ENCODE measurements around the gene AIFM2. TPM values are rescaled to one million over a fixed set of nuclear protein-coding genes. Genes with fewer than 3 reads are reported as not detected.

Gene AIFM2
- total and polyA plus RNA-seq, 2 donors (not counting 1 experiment from before 2014, with no cell fraction given), result 11.1 to 15.5 TPM

GRCh38 chr10:70176441-70176840, 43.8 kb upstream of the AIFM2 start:
- no peaks in the 10 kb centered on the region for H3K36me3 ChIP-seq (ENCODE audit: control insufficient read depth, insufficient read depth, low read length)
- H2AFZ ChIP-seq (ENCODE audit: low read length), result no peak overlapping the region
- no peaks in the 10 kb centered on the region for H3K27me3 ChIP-seq (ENCODE audit: control insufficient read depth, insufficient read depth, low read length)
- H3K4me2 ChIP-seq (ENCODE audit: extremely low read depth, insufficient read depth, low read length), result no peak overlapping the region
- TF ChIP-seq CTCF (conservative IDR thresholded peaks at IDR 0.05 in 1 of 2, IDR thresholded peaks at IDR 0.05 in 1 of 2; ENCODE audit: low read depth in 1 of 2, low read length in 2 of 2), result no peak
- TF ChIP-seq EZH2 (IDR thresholded peaks at IDR 0.05; ENCODE audit: low read length, missing control alignments), result no peak
- H4K20me1 ChIP-seq (ENCODE audit: control insufficient read depth, extremely low read depth, insufficient read depth, low read length), result no peaks in the 10 kb centered on the region
- no peaks in the 10 kb centered on the region for H3K9me3 ChIP-seq (ENCODE audit: control insufficient read depth, insufficient read depth, low read depth, low read length)
- no peaks in the 10 kb centered on the region for H3K4me1 ChIP-seq (ENCODE audit: control insufficient read depth, extremely low read depth, insufficient read depth, low read length)
- no peak overlapping the region for H3K27ac ChIP-seq (ENCODE audit: insufficient read depth, low read length)
- DNase-seq (ENCODE audit: low read depth in 2 of 2), result peak in 1 of 2 donors; percentile 4
- no peak overlapping the region for H3K9ac ChIP-seq (ENCODE audit: insufficient read depth, low read length)
- no peak overlapping the region for H3K4me3 ChIP-seq (replicated peaks in 1 of 4; ENCODE audit: control extremely low read depth in 1 of 4, insufficient read depth in 1 of 4, low read depth in 3 of 4, low read length in 4 of 4)
- no peaks in the 10 kb centered on the region for H3K79me2 ChIP-seq (ENCODE audit: control insufficient read depth, insufficient read depth, low read length)

- Histone ChIP-seq H3K27ac (ENCODE audit: insufficient read depth, low read length) (no peak overlapping the region), H3K4me2 (ENCODE audit: extremely low read depth, insufficient read depth, low read length) (no peak overlapping the region), H2AFZ (ENCODE audit: low read length) (no peak overlapping the region)
Measured at GRCh38 chr10:70175516-70175915, 42.9 kb upstream of the AIFM2 start.

GRCh38 chr10:70174058-70174741, 41.6 kb upstream of the AIFM2 start:
- peak overlapping the region; percentile 77 for H2AFZ ChIP-seq (ENCODE audit: low read length)
- DNase-seq (ENCODE audit: low read depth in 2 of 2), result peak in 1 of 2 donors; percentile 5

More at GRCh38 chr10:70175516-70175915, 42.9 kb upstream of the AIFM2 start:
- Histone ChIP-seq H3K9ac (ENCODE audit: insufficient read depth, low read length) (no peak overlapping the region), H3K9me3 (ENCODE audit: control insufficient read depth, insufficient read depth, low read depth, low read length) (no peaks in the 10 kb centered on the region), H4K20me1 (ENCODE audit: control insufficient read depth, extremely low read depth, insufficient read depth, low read length) (no peaks in the 10 kb centered on the region), H3K79me2 (ENCODE audit: control insufficient read depth, insufficient read depth, low read length) (no peaks in the 10 kb centered on the region), H3K36me3 (ENCODE audit: control insufficient read depth, insufficient read depth, low read length) (no peaks in the 10 kb centered on the region), H3K4me1 (ENCODE audit: control insufficient read depth, extremely low read depth, insufficient read depth, low read length) (no peaks in the 10 kb centered on the region), H3K27me3 (ENCODE audit: control insufficient read depth, insufficient read depth, low read length) (no peaks in the 10 kb centered on the region), H3K4me3 (replicated peaks in 1 of 4; ENCODE audit: control extremely low read depth in 1 of 4, insufficient read depth in 1 of 4, low read depth in 3 of 4, low read length in 4 of 4) (no peak overlapping the region)
- DNase-seq (ENCODE audit: low read depth in 2 of 2), result no peak
- TF ChIP-seq EZH2 (IDR thresholded peaks at IDR 0.05; ENCODE audit: low read length, missing control alignments), result no peak
- TF ChIP-seq CTCF (conservative IDR thresholded peaks at IDR 0.05 in 1 of 2, IDR thresholded peaks at IDR 0.05 in 1 of 2; ENCODE audit: low read depth in 1 of 2, low read length in 2 of 2), result no peak

More at GRCh38 chr10:70174058-70174741, 41.6 kb upstream of the AIFM2 start:
- H3K4me1 ChIP-seq (ENCODE audit: control insufficient read depth, extremely low read depth, insufficient read depth, low read length), result no peaks in the 10 kb centered on the region
- no peaks in the 10 kb centered on the region for H3K27me3 ChIP-seq (ENCODE audit: control insufficient read depth, insufficient read depth, low read length)
- no peak overlapping the region for H3K27ac ChIP-seq (ENCODE audit: insufficient read depth, low read length)
- H3K9ac ChIP-seq (ENCODE audit: insufficient read depth, low read length), result no peak overlapping the region
- no peaks in the 10 kb centered on the region for H3K36me3 ChIP-seq (ENCODE audit: control insufficient read depth, insufficient read depth, low read length)
- H3K4me3 ChIP-seq (replicated peaks in 1 of 4; ENCODE audit: control extremely low read depth in 1 of 4, insufficient read depth in 1 of 4, low read depth in 3 of 4, low read length in 4 of 4), result no peak overlapping the region
- peaks cover 11% of the 10 kb centered on the region for H3K79me2 ChIP-seq (ENCODE audit: control insufficient read depth, insufficient read depth, low read length)
- H3K4me2 ChIP-seq (ENCODE audit: extremely low read depth, insufficient read depth, low read length), result no peak overlapping the region
- H3K9me3 ChIP-seq (ENCODE audit: control insufficient read depth, insufficient read depth, low read depth, low read length), result no peaks in the 10 kb centered on the region
- TF ChIP-seq EZH2 (IDR thresholded peaks at IDR 0.05; ENCODE audit: low read length, missing control alignments) (no peak), CTCF (conservative IDR thresholded peaks at IDR 0.05 in 1 of 2, IDR thresholded peaks at IDR 0.05 in 1 of 2; ENCODE audit: low read depth in 1 of 2, low read length in 2 of 2) (no peak)
- no peaks in the 10 kb centered on the region for H4K20me1 ChIP-seq (ENCODE audit: control insufficient read depth, extremely low read depth, insufficient read depth, low read length)
